K562 (cell line): Measurements from ENCODE around the gene IGF2BP3. TPM values are rescaled to one million over a fixed set of nuclear protein-coding genes. Genes with fewer than 3 reads are reported as not detected.

Experiments used
- DDX20 ChIP-seq: fragments of 450-650 bp; IDR thresholded peaks from 2 replicates; pipeline ENCODE4 v1.6.1; 2016; ENCODE audit warnings: missing genetic modification characterization, low read depth, mild to moderate bottlenecking, missing compliant biosample characterization, moderate library complexity
- GTF2A2 ChIP-seq: IDR thresholded peaks from 2 replicates; pipeline ENCODE4 v1.6.1; 2016; ENCODE audit warnings: mild to moderate bottlenecking, missing genetic modification characterization, missing compliant biosample characterization
- HLTF ChIP-seq: fragments of 450-650 bp; IDR thresholded peaks from 2 replicates; pipeline ENCODE4 v1.6.1; 2016
- HNRNPK ChIP-seq: fragments of 200-400 bp; formaldehyde crosslinking; IDR thresholded peaks from one replicate; pipeline ENCODE4 v1.6.1; 2018; ENCODE audit warnings: mild to moderate bottlenecking, low read depth, low read length; ENCODE audit not compliant: poor library complexity, severe bottlenecking
- HNRNPUL1 ChIP-seq: fragments of 200-400 bp; formaldehyde crosslinking; IDR thresholded peaks from 2 replicates; pipeline ENCODE4 v1.6.1; 2017; ENCODE audit warnings: low read length
- KLF6 ChIP-seq: fragments of 250-450 bp; sonication (Bioruptor Pico); IDR thresholded peaks from 2 replicates; pipeline ENCODE4 v1.4.0; 2020; ENCODE audit warnings: mild to moderate bottlenecking, moderate library complexity, borderline replicate concordance
- POLR2AphosphoS2 ChIP-seq: IDR thresholded peaks from 2 replicates; pipeline ENCODE4 v1.6.1; 2012; ENCODE audit warnings: low read length, improper control_type of control experiment
- POLR3G ChIP-seq: IDR thresholded peaks from 2 replicates; pipeline ENCODE4 v1.6.1; 2011; ENCODE audit not compliant: insufficient read length, insufficient replicate concordance; ENCODE audit errors: extremely low read depth
- RBFOX2 ChIP-seq: fragments of 200-400 bp; formaldehyde crosslinking; IDR thresholded peaks from 2 replicates; pipeline ENCODE4 v1.6.1; 2017; ENCODE audit warnings: low read depth, mild to moderate bottlenecking, low read length, moderate library complexity
- SMARCC2 ChIP-seq: fragments of 450-650 bp; IDR thresholded peaks from 2 replicates; pipeline ENCODE4 v1.6.1; 2017; ENCODE audit warnings: antibody characterized with exemption, moderate library complexity, mild to moderate bottlenecking, low read depth
- SUPT5H ChIP-seq: fragments of 450-650 bp; IDR thresholded peaks from 2 replicates; pipeline ENCODE4 v1.6.1; 2016
- ZKSCAN1 ChIP-seq: fragments of 150-350 bp; IDR thresholded peaks from 2 replicates; pipeline ENCODE4 v1.6.1; 2016; ENCODE audit warnings: low read depth, low read length
- ZNF24 ChIP-seq: fragments of 450-650 bp; IDR thresholded peaks from 2 replicates; pipeline ENCODE4 v1.6.1; 2016
- ZNF311 ChIP-seq: fragments of 250-450 bp; sonication (Bioruptor Pico); IDR thresholded peaks from 2 replicates; pipeline ENCODE4 v1.4.0; 2020; ENCODE audit warnings: mild to moderate bottlenecking, moderate library complexity
- ZNF764 ChIP-seq: fragments of 250-450 bp; sonication (Bioruptor Pico); IDR thresholded peaks from 2 replicates; pipeline ENCODE4 v1.4.0; 2020; ENCODE audit warnings: low read depth, mild to moderate bottlenecking, moderate library complexity
- polyA plus RNA-seq, 8 experiments: library from polyadenylated mRNA; depleted of rRNA in 4 of 8; stranded (reverse) in 5 of 8; unstranded in 3 of 8; fragments of >200 nt; fragmentation: Nextera tagmentation in 2 of 8; fragmentation: Illumina TruSeq in 1 of 8; extraction: Ambion mirVana in 2 of 8; extraction: Trizol in 1 of 8; gene quantifications; 2 replicates each; pipeline versions ENCODE4 v1.2.1 to v1.2.3, GENCODE V29; 2011 to 2014; ENCODE audit warnings: inconsistent platforms in 1 of 8, missing spikeins in 1 of 8
- total RNA-seq, 7 experiments: library from RNA; depleted of rRNA in 6 of 7; stranded (reverse); fragments of >200 nt in 6 of 7; fragmentation: Illumina TruSeq in 2 of 7; extraction: Trizol in 2 of 7; gene quantifications; 2 replicates each; pipeline versions ENCODE4 v1.2.1 to v1.2.3, GENCODE V29; 2011 to 2021; ENCODE audit warnings: low replicate concordance in 1 of 7
- TF ChIP-seq, protein P1 (sequence below): fragments of 250-450 bp; sonication (Bioruptor Pico); IDR thresholded peaks from 2 replicates; pipeline ENCODE4 v1.8.0; 2021; ENCODE audit warnings: moderate library complexity, mild to moderate bottlenecking, inconsistent platforms
- TF ChIP-seq, protein P2 (sequence below): sonication (generic); formaldehyde crosslinking; IDR thresholded peaks from 2 replicates; pipeline ENCODE4 v1.8.0; 2022; ENCODE audit warnings: mild to moderate bottlenecking, missing genetic modification reagents
- TF ChIP-seq, protein P3 (sequence below): sonication (generic); formaldehyde crosslinking; IDR thresholded peaks from 2 replicates; pipeline ENCODE4 v1.8.1; 2023; ENCODE audit warnings: missing genetic modification reagents, mild to moderate bottlenecking, borderline replicate concordance
- TF ChIP-seq, protein P4 (sequence below): fragments of 250-450 bp; sonication (Bioruptor Pico); IDR thresholded peaks from 2 replicates; pipeline ENCODE4 v1.5.0; 2021
- TF ChIP-seq, protein P5 (sequence below): fragments of 450-650 bp; IDR thresholded peaks from 2 replicates; pipeline ENCODE4 v1.6.1; 2018; ENCODE audit warnings: mild to moderate bottlenecking, low read depth; ENCODE audit not compliant: partially characterized antibody

The IGF2BP3 gene
- total and polyA plus RNA-seq, 9 of the 15 experiments (the other 6 are each of a cell fraction or from before 2014, with no cell fraction given) = 8.4 to 88.1 (median 61.2) TPM

DNA sequence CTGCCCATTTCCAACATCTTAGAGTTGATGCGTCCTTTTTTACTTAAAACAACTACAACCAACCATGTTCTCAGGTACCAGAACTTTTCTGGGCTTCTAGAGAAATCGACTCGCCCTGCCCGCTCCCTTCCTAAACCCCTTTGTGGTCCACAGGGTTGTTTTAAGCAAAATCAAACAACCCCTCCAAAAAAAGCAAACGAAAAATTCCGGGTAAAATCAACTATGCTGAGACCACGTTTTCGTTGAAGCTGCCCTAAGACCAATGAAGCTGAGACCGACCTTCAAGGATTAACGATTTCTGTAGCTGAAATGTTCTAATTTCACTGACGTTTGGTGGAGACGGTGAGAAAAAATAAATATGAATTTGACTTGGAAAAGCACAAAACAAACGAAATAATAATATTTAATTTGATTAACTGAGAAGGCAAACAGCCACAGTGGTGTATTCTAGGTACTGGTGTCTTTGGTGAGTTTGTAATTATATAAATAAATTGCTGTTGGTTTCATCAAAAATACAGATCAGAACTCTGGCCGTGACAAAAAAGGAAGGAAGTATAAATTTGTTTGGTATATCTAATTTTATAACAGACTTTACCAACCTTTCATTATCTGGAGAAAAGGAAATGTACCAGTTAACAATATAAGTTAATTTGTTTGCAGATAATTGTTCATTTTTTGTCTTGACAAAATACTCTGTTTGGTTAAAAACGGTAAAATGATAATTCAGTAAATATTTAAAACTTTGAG is 4.7 kb upstream of the IGF2BP3 start (continued):
- TF ChIP-seq POLR2AphosphoS2 (no peak), KLF6 (no peak), RBFOX2 (no peak), ZKSCAN1 (no peak), HLTF (no peak), ZNF24 (no peak), POLR3G (no peak), SUPT5H (no peak; the same call in none of the 2 replicates), ZNF764 (no peak), HNRNPK (no peak), ZNF311 (CRISPR knock-in tag) (no peak), HNRNPUL1 (no peak), GTF2A2 (tag) (no peak), DDX20 (no peak), SMARCC2 (no peak; the same call in 1 of the 2 replicates)
- TF ChIP-seq, protein P1, sequence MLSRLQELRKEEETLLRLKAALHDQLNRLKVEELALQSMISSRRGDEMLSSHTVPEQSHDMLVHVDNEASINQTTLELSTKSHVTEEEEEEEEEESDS (CRISPR knock-in tag) = no peak
- TF ChIP-seq, protein P2, sequence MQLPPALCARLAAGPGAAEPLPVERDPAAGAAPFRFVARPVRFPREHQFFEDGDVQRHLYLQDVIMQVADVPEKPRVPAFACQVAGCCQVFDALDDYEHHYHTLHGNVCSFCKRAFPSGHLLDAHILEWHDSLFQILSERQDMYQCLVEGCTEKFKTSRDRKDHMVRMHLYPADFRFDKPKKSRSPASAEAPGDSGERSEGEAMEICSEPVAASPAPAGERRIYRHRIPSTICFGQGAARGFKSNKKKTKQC (CRISPR knock-in tag) = no peak
- TF ChIP-seq, protein P3, sequence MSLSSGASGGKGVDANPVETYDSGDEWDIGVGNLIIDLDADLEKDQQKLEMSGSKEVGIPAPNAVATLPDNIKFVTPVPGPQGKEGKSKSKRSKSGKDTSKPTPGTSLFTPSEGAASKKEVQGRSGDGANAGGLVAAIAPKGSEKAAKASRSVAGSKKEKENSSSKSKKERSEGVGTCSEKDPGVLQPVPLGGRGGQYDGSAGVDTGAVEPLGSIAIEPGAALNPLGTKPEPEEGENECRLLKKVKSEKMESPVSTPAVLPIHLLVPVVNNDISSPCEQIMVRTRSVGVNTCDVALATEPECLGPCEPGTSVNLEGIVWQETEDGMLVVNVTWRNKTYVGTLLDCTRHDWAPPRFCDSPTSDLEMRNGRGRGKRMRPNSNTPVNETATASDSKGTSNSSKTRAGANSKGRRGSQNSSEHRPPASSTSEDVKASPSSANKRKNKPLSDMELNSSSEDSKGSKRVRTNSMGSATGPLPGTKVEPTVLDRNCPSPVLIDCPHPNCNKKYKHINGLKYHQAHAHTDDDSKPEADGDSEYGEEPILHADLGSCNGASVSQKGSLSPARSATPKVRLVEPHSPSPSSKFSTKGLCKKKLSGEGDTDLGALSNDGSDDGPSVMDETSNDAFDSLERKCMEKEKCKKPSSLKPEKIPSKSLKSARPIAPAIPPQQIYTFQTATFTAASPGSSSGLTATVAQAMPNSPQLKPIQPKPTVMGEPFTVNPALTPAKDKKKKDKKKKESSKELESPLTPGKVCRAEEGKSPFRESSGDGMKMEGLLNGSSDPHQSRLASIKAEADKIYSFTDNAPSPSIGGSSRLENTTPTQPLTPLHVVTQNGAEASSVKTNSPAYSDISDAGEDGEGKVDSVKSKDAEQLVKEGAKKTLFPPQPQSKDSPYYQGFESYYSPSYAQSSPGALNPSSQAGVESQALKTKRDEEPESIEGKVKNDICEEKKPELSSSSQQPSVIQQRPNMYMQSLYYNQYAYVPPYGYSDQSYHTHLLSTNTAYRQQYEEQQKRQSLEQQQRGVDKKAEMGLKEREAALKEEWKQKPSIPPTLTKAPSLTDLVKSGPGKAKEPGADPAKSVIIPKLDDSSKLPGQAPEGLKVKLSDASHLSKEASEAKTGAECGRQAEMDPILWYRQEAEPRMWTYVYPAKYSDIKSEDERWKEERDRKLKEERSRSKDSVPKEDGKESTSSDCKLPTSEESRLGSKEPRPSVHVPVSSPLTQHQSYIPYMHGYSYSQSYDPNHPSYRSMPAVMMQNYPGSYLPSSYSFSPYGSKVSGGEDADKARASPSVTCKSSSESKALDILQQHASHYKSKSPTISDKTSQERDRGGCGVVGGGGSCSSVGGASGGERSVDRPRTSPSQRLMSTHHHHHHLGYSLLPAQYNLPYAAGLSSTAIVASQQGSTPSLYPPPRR (CRISPR knock-in tag) = no peak
- TF ChIP-seq, protein P4, sequence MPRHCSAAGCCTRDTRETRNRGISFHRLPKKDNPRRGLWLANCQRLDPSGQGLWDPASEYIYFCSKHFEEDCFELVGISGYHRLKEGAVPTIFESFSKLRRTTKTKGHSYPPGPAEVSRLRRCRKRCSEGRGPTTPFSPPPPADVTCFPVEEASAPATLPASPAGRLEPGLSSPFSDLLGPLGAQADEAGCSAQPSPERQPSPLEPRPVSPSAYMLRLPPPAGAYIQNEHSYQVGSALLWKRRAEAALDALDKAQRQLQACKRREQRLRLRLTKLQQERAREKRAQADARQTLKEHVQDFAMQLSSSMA (CRISPR knock-in tag) = no peak
- TF ChIP-seq, protein P5, sequence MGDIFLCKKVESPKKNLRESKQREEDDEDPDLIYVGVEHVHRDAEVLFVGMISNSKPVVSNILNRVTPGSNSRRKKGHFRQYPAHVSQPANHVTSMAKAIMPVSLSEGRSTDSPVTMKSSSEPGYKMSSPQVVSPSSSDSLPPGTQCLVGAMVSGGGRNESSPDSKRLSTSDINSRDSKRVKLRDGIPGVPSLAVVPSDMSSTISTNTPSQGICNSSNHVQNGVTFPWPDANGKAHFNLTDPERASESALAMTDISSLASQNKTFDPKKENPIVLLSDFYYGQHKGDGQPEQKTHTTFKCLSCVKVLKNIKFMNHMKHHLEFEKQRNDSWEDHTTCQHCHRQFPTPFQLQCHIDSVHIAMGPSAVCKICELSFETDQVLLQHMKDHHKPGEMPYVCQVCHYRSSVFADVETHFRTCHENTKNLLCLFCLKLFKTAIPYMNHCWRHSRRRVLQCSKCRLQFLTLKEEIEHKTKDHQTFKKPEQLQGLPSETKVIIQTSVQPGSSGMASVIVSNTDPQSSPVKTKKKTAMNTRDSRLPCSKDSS = no peak
